ENCODE data around the gene NLGN1.

DNA sequence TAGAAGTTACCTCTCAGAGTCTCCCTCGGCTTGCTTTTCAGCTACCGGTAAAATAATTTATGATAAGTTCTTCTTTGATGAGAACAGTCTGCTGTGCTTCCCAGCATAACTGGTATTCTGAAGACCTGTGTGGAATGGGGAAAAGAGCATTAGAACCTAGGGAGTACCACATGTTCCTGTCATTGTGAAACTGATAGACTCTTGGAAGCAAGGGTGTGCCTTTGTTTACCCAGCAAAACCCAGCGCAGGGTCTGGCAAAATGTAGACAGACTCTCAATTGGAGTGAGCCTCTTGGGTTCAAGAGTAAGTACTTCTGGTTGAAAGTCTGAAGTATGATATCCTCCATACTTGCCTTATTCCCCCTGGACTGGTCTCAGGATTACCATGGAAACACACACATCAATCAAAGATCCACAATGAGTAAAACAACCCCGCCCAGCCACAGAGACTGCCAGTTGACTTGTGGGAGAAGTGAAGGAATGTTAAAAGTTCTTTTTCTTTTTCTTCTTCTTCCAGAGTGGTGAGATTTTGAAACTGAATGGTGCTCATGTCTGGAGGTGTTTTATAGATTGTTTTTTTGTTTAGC lies 809.2 kb downstream of the NLGN1 start:
- TF ChIP-seq POLR2A (IDR thresholded peaks at IDR 0.05; ENCODE audit: extremely low read depth, insufficient read length) = no peak
- TF ChIP-seq, protein P1, sequence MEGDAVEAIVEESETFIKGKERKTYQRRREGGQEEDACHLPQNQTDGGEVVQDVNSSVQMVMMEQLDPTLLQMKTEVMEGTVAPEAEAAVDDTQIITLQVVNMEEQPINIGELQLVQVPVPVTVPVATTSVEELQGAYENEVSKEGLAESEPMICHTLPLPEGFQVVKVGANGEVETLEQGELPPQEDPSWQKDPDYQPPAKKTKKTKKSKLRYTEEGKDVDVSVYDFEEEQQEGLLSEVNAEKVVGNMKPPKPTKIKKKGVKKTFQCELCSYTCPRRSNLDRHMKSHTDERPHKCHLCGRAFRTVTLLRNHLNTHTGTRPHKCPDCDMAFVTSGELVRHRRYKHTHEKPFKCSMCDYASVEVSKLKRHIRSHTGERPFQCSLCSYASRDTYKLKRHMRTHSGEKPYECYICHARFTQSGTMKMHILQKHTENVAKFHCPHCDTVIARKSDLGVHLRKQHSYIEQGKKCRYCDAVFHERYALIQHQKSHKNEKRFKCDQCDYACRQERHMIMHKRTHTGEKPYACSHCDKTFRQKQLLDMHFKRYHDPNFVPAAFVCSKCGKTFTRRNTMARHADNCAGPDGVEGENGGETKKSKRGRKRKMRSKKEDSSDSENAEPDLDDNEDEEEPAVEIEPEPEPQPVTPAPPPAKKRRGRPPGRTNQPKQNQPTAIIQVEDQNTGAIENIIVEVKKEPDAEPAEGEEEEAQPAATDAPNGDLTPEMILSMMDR (IDR thresholded peaks at IDR 0.05; ENCODE audit: low read depth, low read length) = no peak

Data from NB4 (cell line).